Neuronal stem cell (in vitro differentiated cells): ENCODE results near the gene GLB1L.

Experiments used
- DNase-seq: peaks from one replicate; pipeline ENCODE4 v3.0.0-alpha.2; 2013; ENCODE audit warnings: low spot score
- H2AFZ ChIP-seq: one replicate; pipeline ENCODE4 v1.6.1; 2013; ENCODE audit warnings: mild to moderate bottlenecking, low read length, inconsistent platforms
- H2AK5ac ChIP-seq: 2 replicates; pipeline ENCODE4 v1.6.1; 2013; ENCODE audit warnings: low read depth, mild to moderate bottlenecking, inconsistent platforms, low read length, moderate library complexity, mixed read lengths
- H2BK120ac ChIP-seq: 2 replicates; pipeline ENCODE4 v1.6.1; 2013; ENCODE audit warnings: low read depth, mild to moderate bottlenecking, inconsistent platforms, low read length, moderate library complexity, mixed read lengths
- H2BK12ac ChIP-seq: one replicate; pipeline ENCODE4 v1.6.1; 2013; ENCODE audit warnings: low read length, inconsistent platforms
- H2BK15ac ChIP-seq: 2 replicates; pipeline ENCODE4 v1.6.1; 2013; ENCODE audit warnings: mild to moderate bottlenecking, low read length, inconsistent platforms, mixed read lengths
- H2BK5ac ChIP-seq: one replicate; pipeline ENCODE4 v1.6.1; 2013; ENCODE audit warnings: inconsistent platforms, mild to moderate bottlenecking, low read length, moderate library complexity
- H3K14ac ChIP-seq: one replicate; pipeline ENCODE4 v1.6.1; 2013; ENCODE audit warnings: low read length, inconsistent platforms
- H3K18ac ChIP-seq: 2 replicates; pipeline ENCODE4 v1.6.1; 2013; ENCODE audit warnings: low read length, inconsistent platforms
- H3K23ac ChIP-seq: 2 replicates; pipeline ENCODE4 v1.6.1; 2013; ENCODE audit warnings: low read depth, mild to moderate bottlenecking, mixed read lengths, low read length, inconsistent platforms; ENCODE audit not compliant: poor library complexity
- H3K27ac ChIP-seq: replicated peaks from 3 replicates; pipeline ENCODE4 v1.5.1; 2013; ENCODE audit warnings: low read length, inconsistent platforms
- H3K27me3 ChIP-seq, 3 experiments: 2 replicates each; pipeline ENCODE4 v1.6.1; 2013; ENCODE audit warnings: low read length in 3 of 3, mild to moderate bottlenecking in 2 of 3, inconsistent platforms in 1 of 3, low read depth in 1 of 3, mixed read lengths in 1 of 3, moderate library complexity in 1 of 3; ENCODE audit not compliant: control insufficient read depth in 3 of 3, insufficient read depth in 3 of 3
- H3K36me3 ChIP-seq, 2 donors: replicated peaks in 1 of 2; 2 replicates each; pipeline ENCODE4 v1.6.1; 2013; ENCODE audit warnings: low read length in 2 of 2; ENCODE audit not compliant: control insufficient read depth in 2 of 2, insufficient read depth in 2 of 2
- H3K4ac ChIP-seq: 2 replicates; pipeline ENCODE4 v1.6.1; 2013; ENCODE audit warnings: inconsistent platforms, mild to moderate bottlenecking, low read length, moderate library complexity
- H3K4me1 ChIP-seq, 2 donors: 1 replicate in 1 of 2; 2 replicates in 1 of 2; pipeline ENCODE4 v1.6.1; 2013; ENCODE audit warnings: low read length in 2 of 2, low read depth in 1 of 2; ENCODE audit not compliant: control insufficient read depth in 2 of 2, insufficient read depth in 1 of 2
- H3K4me2 ChIP-seq: one replicate; pipeline ENCODE4 v1.6.1; 2013; ENCODE audit warnings: mild to moderate bottlenecking, low read length, inconsistent platforms; ENCODE audit not compliant: insufficient read depth, poor library complexity, severe bottlenecking
- H3K4me3 ChIP-seq, 2 donors: 2 replicates each; pipeline ENCODE4 v1.5.1; 2013; ENCODE audit warnings: low read length in 2 of 2, mild to moderate bottlenecking in 2 of 2, inconsistent platforms in 1 of 2, moderate library complexity in 1 of 2
- H3K79me1 ChIP-seq: one replicate; pipeline ENCODE4 v1.6.1; 2013; ENCODE audit warnings: low read depth, mild to moderate bottlenecking, inconsistent platforms, low read length, moderate library complexity
- H3K9ac ChIP-seq: one replicate; pipeline ENCODE4 v1.6.1; 2013; ENCODE audit warnings: mild to moderate bottlenecking, low read depth, low read length, inconsistent platforms; ENCODE audit not compliant: poor library complexity
- H3K9me3 ChIP-seq, 2 donors: replicated peaks in 1 of 2; 2 replicates each; pipeline versions ENCODE3 to v1.6.1; 2013; ENCODE audit warnings: low read length in 2 of 2, mild to moderate bottlenecking in 2 of 2, inconsistent platforms in 1 of 2, low read depth in 1 of 2, mixed read lengths in 1 of 2, moderate library complexity in 1 of 2; ENCODE audit not compliant: control insufficient read depth in 2 of 2, insufficient read depth in 1 of 2
- H4K8ac ChIP-seq: one replicate; pipeline ENCODE4 v1.6.1; 2013; ENCODE audit warnings: low read depth, mild to moderate bottlenecking, inconsistent platforms, low read length, moderate library complexity
- H4K91ac ChIP-seq: one replicate; pipeline ENCODE4 v1.6.1; 2013; ENCODE audit warnings: low read length, low read depth, mild to moderate bottlenecking, inconsistent platforms; ENCODE audit not compliant: poor library complexity
- WGBS, 2 donors: extraction: QIAGEN DNeasy Blood & Tissue Kit; methylation state at CpG; one replicate each; pipeline ENCODE4 v1.1.7; 2013; ENCODE audit warnings: missing lambda C conversion rate in 2 of 2, mixed read lengths in 1 of 2; ENCODE audit not compliant: insufficient read length in 2 of 2, insufficient replicate concordance in 1 of 2; ENCODE audit errors: extremely low coverage in 2 of 2; 5-methylcytosine and 5-hydroxymethylcytosine counted together

Gene GLB1L

GRCh38 chr2:219247678-219248642 lies 2.7 kb upstream of the GLB1L start:
- no CpG with 5 or more reads among the region's 17 CpGs for WGBS, 2 donors

DNA sequence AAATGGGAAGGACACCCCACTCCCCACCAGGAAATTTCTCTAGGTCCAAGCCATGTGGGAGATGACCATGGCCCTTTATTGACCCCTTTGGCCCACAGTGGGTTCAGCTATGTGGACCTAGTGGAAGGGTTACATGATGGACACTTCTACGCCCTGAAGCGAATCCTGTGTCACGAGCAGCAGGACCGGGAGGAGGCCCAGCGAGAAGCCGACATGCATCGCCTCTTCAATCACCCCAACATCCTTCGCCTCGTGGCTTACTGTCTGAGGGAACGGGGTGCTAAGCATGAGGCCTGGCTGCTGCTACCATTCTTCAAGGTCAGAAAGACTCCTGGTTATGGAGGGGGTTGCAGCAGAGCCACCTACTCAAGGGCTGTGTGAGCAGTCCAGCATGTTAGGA lies 1.3 kb upstream of the GLB1L start:
- Histone ChIP-seq H3K27ac (no peak overlapping the region), H3K4ac (no peak overlapping the region), H2BK5ac (no peak overlapping the region), H3K4me3 (peak overlapping the region; percentile 35 to 86), H3K23ac (no peak overlapping the region), H4K91ac (no peak overlapping the region), H4K8ac (no peak overlapping the region), H3K14ac (no peak overlapping the region), H2AFZ (no peak overlapping the region), H3K36me3 (peaks cover 10 to 24% of the 10 kb centered on the region in 2 donors), H3K4me1 (peaks cover 6 to 10% of the 10 kb centered on the region in 2 donors), H3K79me1 (no peaks in the 10 kb centered on the region), H3K9ac (peak overlapping the region; percentile 1), H2AK5ac (no peak overlapping the region), H3K18ac (no peak overlapping the region), H3K4me2 (no peak overlapping the region), H2BK12ac (no peak overlapping the region), H3K9me3 (no peaks in the 10 kb centered on the region), H3K27me3 (peaks cover 0 to 6% (median 5%) of the 10 kb centered on the region in 3 experiments), H2BK15ac (no peak overlapping the region), H2BK120ac (no peak overlapping the region)
- WGBS, 2 donors, result no CpG with 5 or more reads among the region's 10 CpGs
- DNase-seq, result no peak

More at GRCh38 chr2:219247678-219248642, 2.7 kb upstream of the GLB1L start:
- peak overlapping the region; percentile 33 for H3K9ac ChIP-seq
- no peak overlapping the region for H3K14ac ChIP-seq
- peaks cover 8 to 13% of the 10 kb centered on the region in 2 donors for H3K4me1 ChIP-seq
- no peak overlapping the region for H3K23ac ChIP-seq
- H3K4me2 ChIP-seq, result no peak overlapping the region
- no peak overlapping the region for H4K91ac ChIP-seq
- no peak overlapping the region for H2BK5ac ChIP-seq
- no peak overlapping the region for H3K18ac ChIP-seq
- DNase-seq, result no peak
- H3K79me1 ChIP-seq, result no peaks in the 10 kb centered on the region
- no peak overlapping the region for H2BK15ac ChIP-seq
- H3K27ac ChIP-seq, result no peak overlapping the region
- H3K4me3 ChIP-seq, result no peak overlapping the region
- no peak overlapping the region for H2BK120ac ChIP-seq
- H3K27me3 ChIP-seq, result peaks cover 10 to 20% (median 19%) of the 10 kb centered on the region in 3 experiments
- peaks cover 10 to 24% of the 10 kb centered on the region in 2 donors for H3K36me3 ChIP-seq
- no peak overlapping the region for H2BK12ac ChIP-seq
- H3K9me3 ChIP-seq, result no peaks in the 10 kb centered on the region
- H4K8ac ChIP-seq, result no peak overlapping the region
- H2AFZ ChIP-seq, result no peak overlapping the region
- no peak overlapping the region for H3K4ac ChIP-seq
- no peak overlapping the region for H2AK5ac ChIP-seq

DNA sequence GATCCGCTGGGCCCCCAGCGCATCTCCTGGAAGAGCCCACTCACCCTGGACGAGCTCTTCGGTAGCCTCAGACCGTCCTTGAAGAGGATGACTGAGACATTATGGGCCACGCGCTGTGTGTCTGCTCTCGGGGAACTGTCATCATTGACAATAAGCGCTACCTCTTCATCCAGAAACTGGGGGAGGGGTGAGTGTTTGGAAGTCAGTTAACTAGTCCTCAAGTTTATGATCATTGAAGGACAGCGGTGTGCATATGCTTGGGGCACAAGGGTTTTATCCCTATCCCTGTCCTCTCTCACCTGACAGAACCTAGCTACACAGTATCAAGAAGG lies 621 bp upstream of the GLB1L start:
- Histone ChIP-seq H3K4ac (no peak overlapping the region), H3K36me3 (peaks cover 10 to 24% of the 10 kb centered on the region in 2 donors), H3K14ac (no peak overlapping the region), H2BK12ac (no peak overlapping the region), H2BK120ac (peak overlapping the region; percentile 88), H3K4me3 (peak overlapping the region; percentile 86 to 89), H3K4me1 (peaks cover 6 to 10% of the 10 kb centered on the region in 2 donors), H3K27me3 (peaks cover 0 to 3% (median 0%) of the 10 kb centered on the region in 3 experiments), H2BK15ac (no peak overlapping the region), H3K9me3 (no peaks in the 10 kb centered on the region), H2AK5ac (peak overlapping the region; percentile 28), H3K23ac (peak overlapping the region; percentile 96), H3K79me1 (no peaks in the 10 kb centered on the region), H3K9ac (peak overlapping the region; percentile 98), H3K27ac (no peak overlapping the region), H3K18ac (no peak overlapping the region), H2BK5ac (peak overlapping the region; percentile 94), H3K4me2 (peak overlapping the region; percentile 99), H4K8ac (no peak overlapping the region), H2AFZ (peak overlapping the region; percentile 92), H4K91ac (no peak overlapping the region)
- no peak for DNase-seq
- WGBS, 2 donors, result no CpG with 5 or more reads among the region's 10 CpGs

DNA sequence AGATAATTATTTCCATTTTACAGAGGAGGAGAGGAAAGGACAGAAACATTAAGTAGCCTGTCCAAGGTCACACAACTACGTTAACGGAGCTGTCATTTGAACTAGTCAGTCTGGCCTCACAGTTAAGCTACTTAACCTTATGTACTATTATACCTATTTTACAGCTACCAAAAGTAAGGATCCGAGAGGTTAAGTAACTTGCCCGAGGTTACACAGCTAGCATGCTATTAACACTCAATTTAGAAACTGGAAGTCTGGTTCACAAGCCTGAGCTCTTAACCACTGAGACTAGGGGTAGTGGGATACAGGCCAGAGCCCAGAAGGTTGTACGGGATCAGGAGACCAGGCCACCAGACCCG lies 476 bp downstream of the GLB1L start:
- Histone ChIP-seq H3K9me3 (no peaks in the 10 kb centered on the region), H3K4me2 (peak overlapping the region; percentile 99), H2BK15ac (no peak overlapping the region), H4K8ac (no peak overlapping the region), H2BK5ac (no peak overlapping the region), H3K23ac (peak overlapping the region; percentile 96), H3K14ac (no peak overlapping the region), H3K4ac (no peak overlapping the region), H2AFZ (peak overlapping the region; percentile 92), H3K9ac (no peak overlapping the region), H2BK12ac (no peak overlapping the region), H3K4me1 (peaks cover 6 to 10% of the 10 kb centered on the region in 2 donors), H3K27ac (no peak overlapping the region), H3K27me3 (no peaks in the 10 kb centered on the region), H3K36me3 (peaks cover 13 to 27% of the 10 kb centered on the region in 2 donors), H2BK120ac (no peak overlapping the region), H3K79me1 (no peaks in the 10 kb centered on the region), H3K18ac (no peak overlapping the region), H4K91ac (no peak overlapping the region), H2AK5ac (no peak overlapping the region), H3K4me3 (peak overlapping the region; percentile 86 to 89)
- WGBS, 2 donors, result no CpG with 5 or more reads among the region's 6 CpGs
- no peak for DNase-seq
